ENCODE data around the gene IFNK.
A peak's percentile ranks its signal among the peaks of the same experiment; 100 is the strongest.

The IFNK gene

DNA sequence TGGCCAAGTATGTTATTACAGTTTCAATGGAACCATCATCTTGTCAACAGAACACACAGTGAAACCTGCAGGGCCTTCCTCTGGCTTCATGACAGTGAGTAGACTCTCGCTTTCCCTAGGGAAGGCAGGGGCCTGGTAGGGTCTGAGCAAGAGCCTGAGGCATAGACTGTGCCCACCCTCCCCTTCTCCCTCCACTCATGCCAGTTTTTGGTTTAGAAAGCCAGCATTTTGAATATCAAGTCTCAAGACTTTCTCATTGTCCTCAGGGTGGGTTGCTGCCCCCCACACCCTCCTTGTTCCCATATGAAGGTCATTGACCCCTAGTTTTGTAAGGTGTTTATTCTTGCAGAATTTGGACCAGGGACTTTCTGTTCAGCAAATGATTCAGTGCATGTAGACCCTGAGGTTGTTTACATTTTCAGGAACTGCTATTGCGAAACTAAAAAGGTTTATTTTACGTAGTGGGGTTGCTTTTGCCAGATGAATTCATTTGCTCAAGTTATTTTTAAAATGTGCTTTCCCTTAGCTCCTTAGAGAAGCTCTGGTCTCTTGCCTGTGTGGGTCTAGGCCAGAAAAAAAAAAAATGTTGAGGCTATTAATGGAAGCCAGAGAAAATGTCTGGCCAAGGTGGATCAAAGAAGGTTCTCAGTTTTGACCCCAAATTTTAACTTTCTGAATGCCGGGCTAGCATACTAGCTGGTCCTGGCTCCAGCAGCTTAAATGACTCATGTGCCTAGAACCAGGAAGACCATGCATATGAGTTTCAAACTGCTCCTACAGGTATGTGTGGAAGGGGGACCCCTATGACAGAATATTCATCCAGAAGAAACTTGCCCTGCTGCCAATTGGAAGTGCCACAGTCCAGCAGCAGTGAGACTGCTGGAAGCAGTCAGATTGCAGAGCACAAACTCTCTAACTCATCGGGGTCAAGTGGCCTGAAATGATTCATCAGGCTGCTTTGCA, 15.7 kb downstream of the IFNK start:
- no peak for DNase-seq

DNA sequence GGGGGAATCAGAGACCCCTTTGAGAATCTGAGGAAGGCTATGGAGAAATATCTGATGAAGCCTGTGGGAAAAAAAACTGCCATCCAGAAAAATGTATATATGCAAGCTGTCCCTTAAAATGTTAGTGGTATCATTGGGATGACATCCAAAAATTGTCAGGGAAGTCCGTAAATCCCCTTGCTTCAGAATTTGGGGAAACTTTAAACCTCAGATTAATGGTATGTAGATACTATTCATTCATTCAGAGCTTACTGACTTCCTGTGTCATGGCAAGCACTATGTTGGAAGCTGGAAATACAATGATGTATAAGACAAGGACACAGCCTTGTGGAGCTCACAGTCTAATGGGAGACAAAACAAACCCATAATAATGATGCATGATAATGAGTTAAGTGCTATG, 16.4 kb downstream of the IFNK start:
- no peak for DNase-seq

DNA sequence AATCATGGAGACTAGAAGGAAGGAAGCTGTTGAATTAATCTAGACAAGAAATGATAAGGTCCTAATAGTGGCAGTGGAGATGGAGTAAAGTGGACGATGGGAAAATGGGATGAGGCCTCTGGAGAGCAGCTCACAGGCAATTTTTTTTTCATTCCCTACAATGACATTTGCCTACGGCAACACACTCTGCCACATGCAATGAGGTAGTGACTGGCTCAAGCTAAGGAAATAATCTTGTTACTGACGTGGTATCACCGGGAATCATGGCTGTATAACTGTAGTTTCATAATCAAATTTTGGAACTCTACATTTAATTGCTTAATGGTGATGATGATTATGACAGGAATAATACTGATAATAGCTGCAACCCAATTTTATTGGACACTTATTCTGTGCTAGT, 17.6 kb downstream of the IFNK start:
- DNase-seq, result no peak

DNA sequence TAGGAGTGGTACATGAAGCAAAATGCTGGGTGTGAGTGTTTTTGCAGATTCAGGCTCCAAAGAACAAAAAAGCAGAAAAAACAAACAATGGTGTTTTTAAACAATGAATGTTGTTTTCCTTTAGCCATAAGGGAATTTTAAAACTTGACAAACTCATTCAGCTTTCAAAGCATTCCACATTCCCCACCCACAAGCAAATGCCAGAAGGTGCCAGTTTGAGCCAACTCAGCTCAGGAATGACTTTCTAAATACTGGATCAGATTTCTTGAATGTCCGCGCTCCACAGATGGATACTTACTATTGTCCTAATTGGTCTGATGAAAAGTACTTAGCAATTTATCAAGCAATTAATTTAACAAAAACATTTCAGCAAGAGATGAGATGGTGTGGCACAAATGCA, 18.4 kb downstream of the IFNK start:
- DNase-seq, result no peak

GRCh38 chr9:27545471-27545870, 21.4 kb downstream of the IFNK start:
- DNase-seq, result no peak

- DNase-seq, result no peak
These were observed 24.1 kb downstream of the IFNK start for GRCh38 chr9:27548055-27548741.

DNA sequence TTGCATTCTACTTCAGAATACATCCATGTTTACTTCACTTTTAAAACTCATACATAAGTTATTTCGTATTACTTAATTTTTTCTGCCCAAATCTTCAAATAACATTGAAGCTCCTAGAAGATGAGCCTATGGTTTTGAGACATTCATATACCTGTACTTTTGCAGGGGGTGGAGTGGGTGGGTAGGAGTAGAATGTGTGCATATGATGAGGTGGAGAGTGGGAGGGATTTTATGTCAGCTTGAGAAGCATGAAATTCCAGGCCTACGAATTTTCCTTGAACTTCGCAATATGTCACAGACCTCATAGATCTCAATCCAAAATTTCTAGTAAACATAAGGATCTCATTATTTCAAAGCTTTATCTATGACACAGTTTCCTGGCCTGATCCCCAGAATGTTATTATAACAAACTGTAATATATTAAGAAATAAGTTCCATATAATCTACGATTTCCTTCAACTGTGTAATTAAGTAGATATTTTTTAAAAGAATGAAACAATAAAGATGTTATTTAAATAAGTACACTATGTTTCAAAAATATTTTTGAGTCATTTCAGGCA, 25.2 kb downstream of the IFNK start:
- no peak for DNase-seq

DNA sequence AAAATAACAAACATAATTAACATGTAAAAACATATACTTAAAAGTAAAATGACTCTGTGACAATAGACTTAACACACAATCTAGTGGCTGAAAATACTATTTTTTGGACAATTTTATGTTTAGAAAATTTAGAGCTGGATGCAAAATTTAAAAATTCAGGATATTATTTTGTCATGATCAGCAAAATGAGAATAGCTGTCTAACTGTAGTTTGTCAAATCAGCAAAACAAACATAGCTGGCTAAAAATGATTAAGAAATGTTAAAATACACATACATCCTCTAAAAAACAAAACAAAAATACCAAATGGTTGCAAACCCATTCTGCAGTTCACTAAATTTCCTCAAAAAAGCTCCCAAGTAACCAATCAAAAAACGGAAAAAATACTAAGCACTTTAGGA, 30.6 kb downstream of the IFNK start:
- no peak for DNase-seq

DNA sequence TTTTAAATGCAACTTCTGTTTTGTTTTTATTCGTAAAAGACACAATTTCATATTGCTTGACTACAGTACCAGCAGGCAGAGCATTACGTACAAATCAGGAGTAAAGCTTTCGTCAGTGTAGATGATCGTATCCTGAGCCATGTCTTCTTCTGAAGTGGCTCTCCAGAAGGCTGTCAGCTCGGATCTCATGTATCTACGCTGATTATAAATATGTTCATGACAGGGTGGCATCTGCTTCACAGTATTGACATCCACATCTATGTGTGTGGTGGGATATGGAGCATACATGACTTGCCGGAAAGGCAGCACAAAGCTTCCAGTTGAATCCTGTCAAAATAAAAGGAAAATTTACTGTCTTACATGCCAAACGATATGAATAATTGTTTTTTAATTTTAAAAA, 32.4 kb downstream of the IFNK start:
- DNase-seq, result no peak

DNA sequence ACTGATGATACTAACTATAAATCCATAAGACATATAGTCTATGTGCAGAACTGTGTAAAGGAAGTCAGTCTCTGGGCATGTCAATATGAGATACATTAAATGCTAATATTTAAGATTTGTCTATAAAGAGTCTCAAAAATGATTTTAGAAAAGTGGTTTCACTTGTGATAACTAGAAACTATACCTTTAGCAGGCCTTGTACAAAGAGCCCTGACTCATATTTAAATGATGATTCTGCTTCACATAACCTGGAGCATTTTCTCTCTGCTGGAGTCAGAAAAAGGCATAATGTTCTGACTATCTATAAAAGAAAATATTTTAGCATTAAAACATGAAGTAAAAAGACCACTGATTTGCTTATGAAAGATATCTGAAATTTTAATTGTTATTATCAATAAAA, 34.2 kb downstream of the IFNK start:
- DNase-seq, result no peak

DNA sequence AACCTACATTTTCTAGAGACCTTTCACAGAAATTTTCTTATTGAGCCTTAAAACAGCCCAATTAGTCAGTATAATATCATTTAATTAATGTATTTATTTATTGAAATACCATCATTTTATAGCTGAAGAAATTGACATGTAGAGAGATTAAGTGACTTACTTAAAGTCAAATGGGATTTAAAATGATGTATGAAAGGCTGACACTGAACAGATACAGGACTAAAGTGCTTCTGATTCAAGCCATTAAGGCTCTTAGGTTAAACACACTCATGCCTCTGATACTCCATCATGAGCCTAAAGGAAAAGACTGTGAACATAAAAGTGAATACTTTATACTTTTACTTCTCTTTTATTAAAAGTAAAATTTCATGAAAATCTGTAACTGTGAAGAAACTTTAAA, 36.4 kb downstream of the IFNK start:
- no peak for DNase-seq

GRCh38 chr9:27561685-27562084, 37.6 kb downstream of the IFNK start:
- no peak for DNase-seq

- no peak for DNase-seq
These were observed 39.8 kb downstream of the IFNK start for GRCh38 chr9:27563738-27564430.

DNA sequence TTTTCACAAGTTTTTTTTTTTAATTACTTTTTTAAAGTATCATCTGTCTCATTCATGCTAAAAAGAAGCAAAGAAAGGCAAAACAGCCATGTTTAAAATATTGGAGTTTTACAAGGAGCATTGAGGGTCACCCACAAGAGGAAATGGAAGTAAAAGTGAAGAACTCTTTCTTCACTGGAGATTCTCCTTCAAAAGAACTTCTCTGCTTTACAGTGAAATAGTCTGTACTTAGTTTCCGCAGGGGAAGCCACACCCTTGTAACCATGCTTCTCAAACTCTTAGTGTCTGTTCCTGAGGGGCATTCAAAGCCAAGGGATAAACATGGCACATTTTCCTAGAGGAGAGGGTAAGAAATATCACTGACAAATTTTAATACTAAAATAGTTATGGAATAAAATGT, 40.6 kb downstream of the IFNK start:
- DNase-seq, result no peak

DNA sequence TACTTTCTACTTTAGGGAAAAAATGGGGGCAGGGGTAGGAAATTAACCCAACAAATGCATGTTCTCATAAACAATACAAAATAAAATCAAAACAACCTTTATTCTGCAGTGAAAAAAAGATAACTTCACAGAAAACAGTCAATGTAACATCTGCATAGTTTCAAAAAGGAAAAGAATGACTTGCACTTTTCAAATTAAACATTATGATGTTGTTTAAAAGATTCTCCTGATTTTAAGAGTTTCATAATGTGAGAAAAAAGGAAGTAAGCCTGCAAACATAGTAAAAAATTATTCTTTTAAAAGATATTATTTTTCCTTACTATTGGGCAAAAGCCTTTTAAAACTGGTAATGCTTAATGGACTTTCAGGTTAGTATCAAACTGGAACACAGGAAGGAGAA, 41.6 kb downstream of the IFNK start:
- no peak for DNase-seq

GRCh38 chr9:27566118-27566517, 42.0 kb downstream of the IFNK start:
- no peak for DNase-seq

GRCh38 chr9:27569406-27569805, 45.3 kb downstream of the IFNK start:
- no peak for DNase-seq

DNA sequence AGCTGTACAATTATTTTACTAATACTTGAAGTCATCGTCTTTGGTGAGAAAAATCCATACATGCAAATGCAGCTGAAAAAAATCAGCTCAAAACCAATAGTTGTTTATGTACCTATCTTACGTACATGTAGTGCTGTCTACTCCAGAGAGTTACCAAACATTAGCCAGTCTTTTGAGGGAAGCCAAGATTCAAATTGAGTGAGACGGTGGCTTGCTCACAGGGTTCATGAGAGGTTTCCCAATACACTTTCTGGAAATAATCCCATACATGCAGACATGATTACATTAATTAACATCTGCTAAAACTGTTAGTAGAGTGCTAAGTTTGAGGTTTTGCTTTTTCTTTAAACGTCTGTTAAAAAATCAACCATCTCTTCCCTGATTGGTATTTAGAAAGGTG, 46.9 kb downstream of the IFNK start:
- DNase-seq, result no peak

DNA sequence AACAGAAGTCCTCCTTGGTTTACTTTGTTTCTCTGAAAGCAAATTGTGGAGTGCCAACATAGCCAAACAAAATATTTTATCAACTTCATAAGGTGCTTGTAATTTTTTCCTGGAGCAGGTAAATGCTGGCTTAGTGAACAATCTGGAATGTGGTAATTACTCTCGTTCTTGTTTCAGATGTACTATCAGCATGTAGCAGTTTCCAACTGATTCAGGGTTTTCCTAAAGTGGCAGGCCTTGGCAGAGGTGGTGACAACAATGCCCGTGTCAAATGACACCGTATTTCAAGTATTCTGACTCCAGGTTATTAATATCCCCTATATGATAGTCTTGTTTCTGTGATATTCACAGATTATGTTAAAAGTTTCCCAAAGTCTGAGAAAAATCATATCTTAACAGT, 48.0 kb downstream of the IFNK start:
- no peak for DNase-seq

- DNase-seq, result peak; percentile 62
These were observed 48.5 kb downstream of the IFNK start for GRCh38 chr9:27572566-27572917.

GRCh38 chr9:27572918-27573633, 49.0 kb downstream of the IFNK start, which contains the start of gene C9orf72:
C9orf72 (minus strand) TSS chr9:27573481; CDS start chr9:27567120, 6,361 bp downstream.
- peak; percentile 84 for DNase-seq

Measured in central memory CD4-positive, alpha-beta T cell (primary cell).